Left lung (tissue), 10 donors: ENCODE data around the gene ZNF101. TPM values are rescaled to one million over a fixed set of nuclear protein-coding genes. Genes with fewer than 3 reads are reported as not detected.
"Not testable (repeated sequence)": the region's sequence is repeated elsewhere in the genome, so short reads cannot be mapped to it uniquely, and the experiment has no call there.

Experiments
- ATAC-seq: fragments of 200-7000 bp; cut with Tn5 transposase; one replicate; pipeline ENCODE4 v1.9.1; 2020; ENCODE audit warnings: moderate library complexity
- DNase-seq, 4 donors: peaks; one replicate each; pipeline ENCODE4 v3.0.0-alpha.2; 2013 to 2020
- H3K27ac ChIP-seq, 2 donors: fragments of 200-600 bp; sonication (generic) in 1 of 2; one replicate each; pipeline versions ENCODE4 v1.5.0 to v1.8.0; 2020 to 2021
- H3K27me3 ChIP-seq, 2 donors: fragments of 200-600 bp; sonication (generic) in 1 of 2; one replicate each; pipeline versions ENCODE4 v1.5.0 to v1.8.0; 2020 to 2021
- H3K36me3 ChIP-seq, 2 donors: fragments of 200-600 bp; sonication (generic) in 1 of 2; one replicate each; pipeline versions ENCODE4 v1.5.0 to v1.8.0; 2020 to 2021
- H3K4me1 ChIP-seq, 2 donors: fragments of 200-600 bp; one replicate each; pipeline ENCODE4 v1.8.0; 2021
- H3K4me3 ChIP-seq, 2 donors: fragments of 200-600 bp; sonication (generic) in 1 of 2; one replicate each; pipeline versions ENCODE4 v1.5.0 to v1.8.0; 2020 to 2021; ENCODE audit warnings: mild to moderate bottlenecking in 1 of 2
- H3K9me3 ChIP-seq, 2 donors: fragments of 200-600 bp; sonication (generic) in 1 of 2; one replicate each; pipeline versions ENCODE4 v1.5.0 to v1.8.0; 2020 to 2021
- CTCF ChIP-seq, 2 donors: fragments of 200-600 bp; sonication (generic) in 1 of 2; IDR thresholded peaks; one replicate each; pipeline versions ENCODE4 v1.5.0 to v1.8.0; 2021; ENCODE audit warnings: antibody characterized with exemption in 2 of 2
- intact Hi-C, 2 donors: fragments of 100-400 bp; cut with DNase I; formaldehyde crosslinking; loops; one replicate each; pipeline versions ENCODE4 v1.11.2 to v1.14.2; 2022
- polyA plus RNA-seq, 6 donors: library from polyadenylated mRNA; unstranded; fragments of 120-200 nt; gene quantifications; one replicate each; pipeline ENCODE4 v1.2.1, GENCODE V29; 2013; ENCODE audit not compliant: insufficient read length in 6 of 6
- total RNA-seq, 2 donors: library from RNA; stranded (reverse); fragmentation: NEBNext Ultra II Directional; extraction: Animal tissue kit (Norgen Biotek cat#: 25700); gene quantifications; one replicate each; pipeline ENCODE4 v1.2.1, GENCODE V29; 2021
- donor health status: DM: no; HTN: yes; CAD: no.
- donor health status: DM: no; HTN: no; CAD: no.

ZNF101 gene
- total and polyA plus RNA-seq, 8 donors = 9.7 to 17.5 (median 13.5) TPM

- no peak overlapping the region for H3K27ac ChIP-seq
- DNase-seq (no peak), ATAC-seq (no peak)
- no peaks in the 10 kb centered on the region for H3K27me3 ChIP-seq
- intact Hi-C loops = no loop called here
- H3K4me3 ChIP-seq = peak overlapping the region in 1 of 2 donors; percentile 90
- H3K4me1 ChIP-seq = peaks cover 10 to 26% of the 10 kb centered on the region in 2 donors
- TF ChIP-seq CTCF (IDR thresholded peaks at IDR 0.05) = no peak
- peaks cover 0 to 31% of the 10 kb centered on the region in 2 donors for H3K36me3 ChIP-seq
- peaks cover 0 to 15% of the 10 kb centered on the region in 2 donors for H3K9me3 ChIP-seq
Observed at GRCh38 chr19:19670070-19670551, 1.5 kb downstream of the ZNF101 start.

GRCh38 chr19:19672816-19673215, 4.2 kb downstream of the ZNF101 start:
- H3K36me3 ChIP-seq = peaks cover 0 to 58% of the 10 kb centered on the region in 2 donors
- peaks cover 10 to 19% of the 10 kb centered on the region in 2 donors for H3K4me1 ChIP-seq
- H3K4me3 ChIP-seq = no peak overlapping the region
- intact Hi-C loops = no loop called here
- ATAC-seq (no peak), DNase-seq (no peak)
- H3K27me3 ChIP-seq = no peaks in the 10 kb centered on the region
- no peak overlapping the region for H3K27ac ChIP-seq
- peaks cover 0 to 39% of the 10 kb centered on the region in 2 donors for H3K9me3 ChIP-seq
- no peak for TF ChIP-seq CTCF (IDR thresholded peaks at IDR 0.05)

GRCh38 chr19:19674315-19674714, 5.7 kb downstream of the ZNF101 start:
- H3K4me1 ChIP-seq = peaks cover 9 to 11% of the 10 kb centered on the region in 2 donors
- no peak for ATAC-seq
- H3K4me3 ChIP-seq = no peak overlapping the region
- no peaks in the 10 kb centered on the region for H3K27me3 ChIP-seq
- DNase-seq = no peak
- peaks cover 0 to 54% of the 10 kb centered on the region in 2 donors for H3K9me3 ChIP-seq
- no peak overlapping the region for H3K27ac ChIP-seq
- intact Hi-C loops = no loop called here
- TF ChIP-seq CTCF (IDR thresholded peaks at IDR 0.05) = no peak
- peaks cover 0 to 73% of the 10 kb centered on the region in 2 donors for H3K36me3 ChIP-seq

GRCh38 chr19:19677579-19677978, 8.9 kb downstream of the ZNF101 start:
- no peak for ATAC-seq
- no peak for TF ChIP-seq CTCF (IDR thresholded peaks at IDR 0.05)
- H3K4me3 ChIP-seq = no peak overlapping the region
- no peak overlapping the region for H3K27ac ChIP-seq
- no peaks in the 10 kb centered on the region for H3K27me3 ChIP-seq
- peaks cover 0 to 93% of the 10 kb centered on the region in 2 donors for H3K36me3 ChIP-seq
- no peak for DNase-seq
- peaks cover 0 to 83% of the 10 kb centered on the region in 2 donors for H3K9me3 ChIP-seq
- intact Hi-C loops = no loop called here
- no peaks in the 10 kb centered on the region for H3K4me1 ChIP-seq

GRCh38 chr19:19679176-19680073, 10.8 kb downstream of the ZNF101 start:
- Histone ChIP-seq H3K27me3 (no peaks in the 10 kb centered on the region), H3K9me3 (peaks cover 0 to 93% of the 10 kb centered on the region in 2 donors), H3K27ac (no peak overlapping the region), H3K36me3 (peaks cover 0 to 74% of the 10 kb centered on the region in 2 donors), H3K4me1 (no peaks in the 10 kb centered on the region), H3K4me3 (no peak overlapping the region)
- no peak for DNase-seq
- ATAC-seq = no peak
- TF ChIP-seq CTCF (IDR thresholded peaks at IDR 0.05) = no peak
- intact Hi-C loops = no loop called here

GRCh38 chr19:19686119-19686518, 17.5 kb downstream of the ZNF101 start:
- H3K27me3 ChIP-seq, H3K27ac ChIP-seq, H3K4me1 ChIP-seq, ATAC-seq, DNase-seq, intact Hi-C loops, H3K4me3 ChIP-seq: not testable (repeated sequence)
- Histone ChIP-seq H3K9me3 (peaks cover 0 to 77% of the 10 kb centered on the region in 2 donors), H3K36me3 (peaks cover 0 to 13% of the 10 kb centered on the region in 2 donors)
